ENCODE measurements around the gene SNAP91.
"Not testable (repeated sequence)": the region's sequence is repeated elsewhere in the genome, so short reads cannot be mapped to it uniquely, and the experiment has no call there.

The SNAP91 gene

DNA sequence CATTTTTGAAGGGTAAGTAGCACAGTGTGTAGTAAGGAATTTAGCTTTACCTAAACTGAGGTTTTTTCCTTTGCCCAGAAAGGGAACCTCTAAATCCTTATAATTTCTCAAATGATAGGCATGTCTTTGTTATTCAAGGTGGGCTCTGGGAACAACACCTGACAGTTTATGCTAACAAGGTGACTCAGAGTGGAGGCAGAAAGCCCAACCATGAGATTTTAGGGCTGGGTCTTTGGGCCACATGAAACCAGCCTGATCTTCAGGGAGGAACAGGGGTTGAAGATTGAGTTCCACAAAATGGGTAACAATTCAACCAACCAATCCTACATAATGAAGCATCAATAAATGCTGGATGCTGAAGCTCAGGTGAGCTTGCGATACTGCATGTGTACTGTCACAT is 149.9 kb downstream of the SNAP91 start:
- no peak for DNase-seq (ENCODE audit: low read depth)
- TF ChIP-seq CTCF (conservative IDR thresholded peaks at IDR 0.05; ENCODE audit: low read depth, low read length) = no peak
- no peak overlapping the region for H3K4me3 ChIP-seq (ENCODE audit: low read depth, low read length)

- no peak for TF ChIP-seq CTCF (conservative IDR thresholded peaks at IDR 0.05; ENCODE audit: low read depth, low read length)
- no peak for DNase-seq (ENCODE audit: low read depth)
- no peak overlapping the region for H3K4me3 ChIP-seq (ENCODE audit: low read depth, low read length)
Observed at GRCh38 chr6:83556871-83557270, 152.0 kb downstream of the SNAP91 start.

- not testable (repeated sequence) for H3K4me3 ChIP-seq (ENCODE audit: low read depth, low read length); DNase-seq (ENCODE audit: low read depth)
Observed at GRCh38 chr6:83551748-83552147, 157.2 kb downstream of the SNAP91 start.

DNA sequence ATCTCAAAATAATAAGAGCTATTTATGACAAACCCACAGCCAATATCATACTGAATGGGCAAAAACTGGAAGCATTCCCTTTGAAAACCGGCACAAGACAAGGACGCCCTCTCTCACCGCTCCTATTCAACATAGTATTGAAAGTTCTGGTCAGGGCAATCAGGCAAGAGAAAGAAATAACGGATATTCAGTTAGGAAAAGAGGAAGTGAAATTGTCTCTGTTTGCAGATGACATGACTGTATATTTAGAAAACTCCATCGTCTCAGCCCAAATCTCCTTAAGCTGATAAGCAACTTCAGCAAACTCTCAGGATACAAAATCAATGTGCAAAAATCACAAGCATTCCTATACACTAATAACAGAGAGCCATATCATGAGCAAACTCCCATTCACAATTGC is 158.4 kb downstream of the SNAP91 start:
- not testable (repeated sequence) for H3K4me3 ChIP-seq (ENCODE audit: low read depth, low read length); DNase-seq (ENCODE audit: low read depth)

DNA sequence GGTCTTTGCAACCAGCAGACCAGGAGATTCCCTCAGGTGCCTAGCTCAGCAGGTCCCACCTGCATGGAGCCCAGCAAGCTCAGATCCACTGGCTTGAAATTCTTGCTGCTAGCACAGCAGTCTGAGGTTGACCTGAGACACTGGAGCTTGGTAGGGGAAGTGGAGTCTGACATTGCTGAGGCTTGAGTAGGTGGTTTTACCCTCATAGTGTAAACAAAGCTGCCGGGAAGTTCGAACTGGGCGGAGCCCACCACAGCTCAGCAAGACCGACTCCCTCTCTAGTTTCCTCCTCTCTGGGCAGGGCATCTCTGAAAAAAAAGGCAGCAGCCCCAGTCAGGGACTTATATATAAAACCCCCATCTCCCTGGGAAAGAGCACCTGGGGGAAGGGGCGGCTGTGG is 162.3 kb downstream of the SNAP91 start:
- no peak overlapping the region for H3K4me3 ChIP-seq (ENCODE audit: low read depth, low read length)
- no peak for TF ChIP-seq CTCF (conservative IDR thresholded peaks at IDR 0.05; ENCODE audit: low read depth, low read length)
- DNase-seq (ENCODE audit: low read depth) = peak; percentile 58

DNA sequence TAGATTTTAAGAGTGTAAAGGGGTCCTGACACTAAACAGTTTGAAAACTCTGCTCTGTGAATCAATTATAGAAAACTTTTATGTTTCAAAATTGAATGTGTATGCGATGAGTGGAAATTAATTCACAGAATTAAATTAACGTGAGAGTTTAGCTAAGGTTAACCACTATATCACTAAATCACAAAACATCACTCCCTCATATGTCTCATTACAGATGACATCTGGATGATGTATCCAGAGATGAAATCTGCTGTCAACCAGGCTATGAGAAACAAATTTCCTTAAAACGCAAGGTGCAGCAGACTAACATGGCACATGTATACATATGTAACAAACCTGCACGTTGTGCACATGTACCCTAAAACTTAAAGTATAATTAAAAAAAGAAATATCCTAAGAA is 169.2 kb downstream of the SNAP91 start:
- DNase-seq (ENCODE audit: low read depth) = no peak
- TF ChIP-seq CTCF (conservative IDR thresholded peaks at IDR 0.05; ENCODE audit: low read depth, low read length) = no peak

DNA sequence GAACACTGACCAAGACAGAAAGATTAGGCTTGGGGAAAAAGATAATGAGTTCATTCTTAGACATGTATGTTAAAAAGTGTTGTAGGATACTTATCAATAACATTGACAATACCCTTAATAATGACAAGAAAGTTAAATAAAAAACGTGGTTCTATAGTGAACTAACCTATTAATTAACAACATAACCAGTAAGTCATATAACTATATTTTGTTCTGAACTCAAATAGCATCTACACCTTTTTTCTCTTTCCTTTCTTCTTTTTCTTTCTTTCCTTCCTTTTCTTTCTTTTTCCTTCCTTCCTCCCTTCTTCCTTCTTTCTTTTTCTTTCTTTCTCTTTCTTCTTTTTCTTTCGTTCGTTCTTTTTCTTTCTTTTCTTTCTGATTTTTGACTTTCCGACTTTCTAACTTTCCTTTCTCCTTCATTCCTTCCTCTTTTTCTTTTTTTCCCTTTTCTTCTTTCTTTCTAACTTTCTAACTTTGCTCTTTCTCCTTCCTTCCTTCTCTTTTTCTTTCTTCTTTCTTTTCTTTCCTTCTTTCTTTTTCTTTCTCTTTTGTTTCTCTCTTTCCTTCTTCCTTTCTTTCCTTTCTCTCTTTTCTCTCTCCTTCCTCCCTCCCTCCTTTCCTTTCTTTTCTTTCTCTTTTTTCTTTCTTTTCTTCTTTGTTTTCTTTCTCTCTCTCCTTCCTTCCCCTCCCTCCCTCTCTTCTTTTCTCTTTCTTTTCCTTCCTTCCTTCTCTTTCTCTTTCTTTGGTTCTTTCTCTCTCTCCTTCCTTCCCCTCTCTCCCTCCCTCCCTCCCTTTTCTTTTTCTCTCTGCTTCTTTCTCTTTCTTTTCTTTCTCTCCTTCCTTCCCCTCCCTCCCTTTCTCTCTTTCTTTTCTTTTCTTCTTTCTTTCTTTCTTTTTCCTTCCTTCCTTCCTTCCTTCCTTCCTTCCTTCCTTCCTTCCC is 172.0 kb downstream of the SNAP91 start:
- H3K4me3 ChIP-seq (ENCODE audit: low read depth, low read length) = no peak overlapping the region
- TF ChIP-seq CTCF (conservative IDR thresholded peaks at IDR 0.05; ENCODE audit: low read depth, low read length) = no peak
- DNase-seq (ENCODE audit: low read depth) = no peak

More for the DNA sequence above, 169.2 kb downstream of the SNAP91 start:
- no peak overlapping the region for H3K4me3 ChIP-seq (ENCODE audit: low read depth, low read length)

DNA sequence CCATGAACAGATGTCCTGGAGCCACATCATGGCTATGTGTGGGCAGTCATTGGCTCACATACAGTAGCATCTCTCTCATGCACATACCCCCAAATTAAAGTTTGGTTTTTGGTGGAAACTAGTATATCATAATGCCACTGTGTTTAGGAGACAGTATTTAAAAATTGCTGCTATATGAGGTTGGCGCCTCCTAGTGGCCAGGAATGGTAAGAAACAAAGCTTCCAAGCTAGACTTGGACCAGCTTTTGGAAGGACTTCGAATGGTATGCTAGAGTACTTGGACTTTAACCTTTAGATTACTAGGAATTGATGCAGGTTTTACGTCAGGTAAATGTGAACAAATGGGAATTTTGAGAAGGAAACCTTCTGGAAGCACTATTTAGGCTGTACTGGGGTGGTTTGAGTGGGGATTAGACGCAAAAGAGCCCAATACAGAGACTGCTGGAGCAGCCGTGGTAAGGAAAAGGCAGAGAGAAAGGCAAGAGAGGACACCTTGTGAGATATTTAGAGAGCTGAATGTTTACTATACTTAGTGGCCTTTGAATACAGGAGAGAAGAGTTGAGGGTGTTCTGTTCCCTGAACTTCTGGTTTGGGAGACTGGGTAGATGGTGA is 172.8 kb downstream of the SNAP91 start:
- DNase-seq (ENCODE audit: low read depth) = peak; percentile 76
- TF ChIP-seq CTCF (conservative IDR thresholded peaks at IDR 0.05; ENCODE audit: low read depth, low read length) = peak; percentile 83
- H3K4me3 ChIP-seq (ENCODE audit: low read depth, low read length) = no peak overlapping the region

Data from choroid plexus epithelial cell (primary cell).